ENCODE results near the gene SLC16A8. TPM values are rescaled to one million over a fixed set of nuclear protein-coding genes. Genes with fewer than 3 reads are reported as not detected.

The SLC16A8 gene
- total RNA-seq, 2 donors from 2014 or later = not detected

DNA sequence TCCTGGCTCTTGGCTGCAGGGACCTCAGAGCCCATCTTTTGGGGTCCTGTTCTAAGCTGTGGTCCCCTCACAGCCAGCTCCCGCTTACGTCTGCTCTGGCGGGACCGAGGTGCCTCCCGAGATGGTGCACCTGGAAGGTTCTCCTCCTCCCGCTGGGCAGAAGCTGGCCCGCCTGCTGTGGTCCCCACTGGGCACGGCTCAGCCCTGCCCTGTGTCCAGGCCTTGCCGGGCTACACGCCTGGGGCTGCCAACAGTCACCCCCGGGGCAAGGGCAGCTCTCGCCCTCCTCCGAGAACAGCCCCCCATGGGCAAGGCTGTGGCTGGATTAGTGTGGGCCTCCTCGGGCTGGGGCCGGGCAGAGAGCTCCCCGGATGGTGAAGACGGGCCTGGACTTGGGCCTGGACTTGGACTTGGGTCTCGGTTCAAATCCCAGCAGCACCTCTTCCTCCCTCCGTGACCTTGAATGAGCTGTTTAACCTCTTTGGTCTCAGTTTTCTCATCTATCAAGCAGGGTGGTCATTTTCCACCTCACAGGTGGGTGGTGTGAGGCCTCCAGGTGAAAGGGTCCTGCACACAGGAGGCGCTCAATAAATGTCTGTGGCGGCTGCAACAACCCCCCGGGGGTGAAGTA is 25.5 kb upstream of the SLC16A8 start:
- H3K9me3 ChIP-seq (ENCODE audit: control insufficient read depth, low read length, poor library complexity, severe bottlenecking) = no peaks in the 10 kb centered on the region
- ATAC-seq (no peak), DNase-seq (no peak)
- Mint-ChIP-seq H3K27ac (peak overlapping the region; percentile 54), H3K27me3 (no peaks in the 10 kb centered on the region), H3K4me3 (peak overlapping the region; percentile 66), H3K4me1 (peaks cover 13% of the 10 kb centered on the region), H3K36me3 (ENCODE audit: low read depth) (peaks cover 4% of the 10 kb centered on the region)

DNA sequence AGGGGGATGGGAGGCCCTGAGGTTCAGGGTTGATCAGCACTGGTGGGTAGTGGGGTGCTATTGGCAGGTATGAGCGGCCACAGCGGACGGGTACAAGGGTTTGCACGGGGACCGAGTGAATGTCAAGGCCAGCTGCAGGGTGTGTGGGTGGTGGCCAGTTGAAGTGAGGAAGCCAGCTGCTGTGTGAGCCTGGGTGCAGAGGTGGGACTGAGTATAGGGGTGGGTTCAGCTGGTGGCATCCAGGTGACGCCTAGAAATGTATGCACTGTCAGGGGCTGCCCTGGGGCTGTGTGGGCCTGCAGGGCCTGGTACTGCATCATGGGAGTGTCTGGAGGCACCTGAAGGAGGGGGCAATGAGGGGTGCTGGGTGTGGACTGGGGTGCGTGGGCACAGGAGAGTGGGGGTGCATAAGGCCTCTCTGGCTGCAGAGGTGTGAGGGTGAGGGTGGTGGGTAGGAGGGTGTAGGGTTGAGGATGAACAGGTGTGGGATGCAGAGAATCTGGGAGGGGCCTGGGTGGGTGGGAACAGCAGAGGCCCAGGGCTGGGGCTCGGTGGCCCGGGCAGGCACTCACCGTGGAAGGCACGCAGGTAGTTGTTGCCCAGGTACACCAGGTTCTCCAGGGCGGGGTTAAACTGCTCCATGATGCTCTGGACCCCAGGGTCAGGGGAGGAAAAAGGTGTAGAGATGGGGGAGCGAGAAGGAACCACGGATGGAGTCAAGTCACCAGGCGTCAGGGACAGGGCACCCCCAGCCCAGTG is 24.8 kb upstream of the SLC16A8 start:
- ATAC-seq (peak; percentile 20), DNase-seq (no peak)
- peak overlapping the region; percentile 73 for H3K4me3 Mint-ChIP-seq
- H3K27me3 Mint-ChIP-seq = no peaks in the 10 kb centered on the region
- peaks cover 2% of the 10 kb centered on the region for H3K36me3 Mint-ChIP-seq (ENCODE audit: low read depth)
- peaks cover 14% of the 10 kb centered on the region for H3K4me1 Mint-ChIP-seq
- H3K27ac Mint-ChIP-seq = no peak overlapping the region
- H3K9me3 ChIP-seq (ENCODE audit: control insufficient read depth, low read length, poor library complexity, severe bottlenecking) = no peaks in the 10 kb centered on the region

DNA sequence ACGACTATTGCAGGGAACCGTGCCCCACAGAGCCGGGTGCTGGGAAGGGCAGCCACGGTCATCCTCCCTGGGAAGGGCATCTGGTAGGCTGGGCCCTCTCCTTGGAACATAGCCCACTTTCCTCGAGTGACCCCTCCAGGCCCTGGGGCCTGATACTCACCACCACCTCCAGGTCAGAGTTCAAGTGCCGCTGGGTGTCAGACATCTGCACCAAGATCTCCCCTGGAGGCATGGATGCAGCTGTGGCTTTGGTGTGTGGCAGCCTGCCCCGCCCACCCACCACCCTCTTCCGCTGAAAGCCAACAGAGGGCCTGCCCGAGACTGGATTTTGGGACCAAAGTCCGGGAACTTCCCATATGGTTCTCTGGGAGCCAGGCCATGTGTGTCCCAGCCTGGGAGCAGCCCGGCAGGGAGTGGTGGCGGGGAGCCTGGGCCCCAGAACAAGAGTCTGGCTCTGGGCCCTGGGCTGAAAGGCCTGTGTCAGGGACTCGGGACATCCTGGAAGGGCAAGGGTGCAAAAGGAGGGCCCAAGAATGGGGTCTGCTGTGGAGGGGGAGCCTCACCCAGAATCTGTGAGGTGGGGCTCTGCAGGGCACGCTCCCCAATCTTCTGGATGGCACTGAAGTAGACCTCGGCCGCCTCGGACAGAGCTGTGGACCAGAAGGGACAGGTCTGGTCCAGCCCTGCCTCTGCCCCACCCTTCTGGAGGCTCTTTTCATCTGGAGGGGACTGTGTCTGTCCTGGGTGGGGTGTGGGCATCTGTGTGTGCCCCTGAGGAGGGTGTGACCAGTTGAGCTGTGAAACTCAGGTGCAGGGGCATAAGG is 23.9 kb upstream of the SLC16A8 start:
- Mint-ChIP-seq H3K27me3 (no peaks in the 10 kb centered on the region), H3K4me1 (peaks cover 14% of the 10 kb centered on the region), H3K36me3 (ENCODE audit: low read depth) (peaks cover 2% of the 10 kb centered on the region), H3K4me3 (peak overlapping the region; percentile 73), H3K27ac (peak overlapping the region; percentile 43)
- ATAC-seq (no peak), DNase-seq (no peak)
- H3K9me3 ChIP-seq (ENCODE audit: control insufficient read depth, low read length, poor library complexity, severe bottlenecking) = no peaks in the 10 kb centered on the region

DNA sequence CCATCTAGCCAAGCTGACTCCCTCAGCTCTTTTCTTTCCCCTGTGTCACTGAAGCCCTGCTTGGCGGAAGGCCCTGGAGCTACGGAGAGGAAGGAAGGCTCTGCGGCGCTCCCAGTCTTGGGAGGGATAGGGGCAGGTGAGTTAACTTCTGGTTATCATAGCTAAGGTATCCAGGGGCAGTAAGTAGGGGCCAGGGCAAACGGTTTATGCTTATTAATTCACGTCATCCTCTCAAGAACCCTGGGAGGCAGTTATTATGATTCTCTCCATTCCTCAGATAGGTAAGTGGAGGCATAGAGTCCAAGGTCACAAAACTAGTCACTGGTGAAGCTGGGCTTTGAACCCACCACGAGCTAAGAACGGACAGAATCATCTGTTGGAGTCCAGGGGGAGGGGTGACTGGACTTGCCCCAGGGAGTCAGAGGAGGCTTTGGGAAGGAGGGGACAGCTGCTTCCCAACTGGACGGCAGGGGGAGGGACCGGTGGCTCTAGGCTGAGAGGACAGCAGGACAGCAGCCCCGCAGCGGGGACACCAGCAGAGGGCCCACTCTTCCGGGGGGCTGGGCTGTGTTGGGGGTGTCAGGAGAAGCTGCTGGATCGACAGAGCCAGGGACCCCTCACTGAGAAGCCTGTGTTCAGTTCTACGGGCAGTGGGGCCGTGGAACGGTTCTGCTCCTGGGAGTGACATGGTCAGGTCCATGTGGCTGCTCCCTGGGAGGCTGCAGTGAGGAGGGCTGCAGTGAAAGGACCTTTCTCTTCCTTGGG is 23.0 kb upstream of the SLC16A8 start:
- Mint-ChIP-seq H3K4me1 (peaks cover 15% of the 10 kb centered on the region), H3K36me3 (ENCODE audit: low read depth) (no peaks in the 10 kb centered on the region), H3K4me3 (no peak overlapping the region), H3K27me3 (no peaks in the 10 kb centered on the region), H3K27ac (no peak overlapping the region)
- ATAC-seq (no peak), DNase-seq (no peak)
- no peaks in the 10 kb centered on the region for H3K9me3 ChIP-seq (ENCODE audit: control insufficient read depth, low read length, poor library complexity, severe bottlenecking)

DNA sequence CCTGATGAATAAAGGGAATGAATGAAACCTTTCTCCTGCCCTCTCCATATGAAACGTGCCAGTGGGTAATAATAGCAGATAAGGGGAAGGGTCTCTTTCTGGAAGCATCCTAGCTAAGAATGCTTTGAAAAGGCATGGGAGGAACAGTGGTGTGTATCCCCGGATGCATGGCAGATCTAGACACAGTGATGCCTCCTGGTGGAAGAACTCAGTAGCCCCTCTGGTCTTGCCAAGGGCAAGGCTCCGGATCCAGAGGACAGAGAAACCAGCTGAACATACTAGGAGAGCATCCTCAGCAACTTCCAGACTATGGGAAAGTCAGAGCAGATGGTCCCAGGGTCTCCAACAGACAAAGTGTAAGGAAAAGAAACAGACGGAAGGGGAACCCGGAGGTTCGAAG is 20.1 kb upstream of the SLC16A8 start:
- Mint-ChIP-seq H3K27me3 (no peaks in the 10 kb centered on the region), H3K4me1 (peaks cover 20% of the 10 kb centered on the region), H3K36me3 (ENCODE audit: low read depth) (no peaks in the 10 kb centered on the region), H3K4me3 (no peak overlapping the region), H3K27ac (no peak overlapping the region)
- DNase-seq (no peak), ATAC-seq (no peak)
- no peaks in the 10 kb centered on the region for H3K9me3 ChIP-seq (ENCODE audit: control insufficient read depth, low read length, poor library complexity, severe bottlenecking)

DNA sequence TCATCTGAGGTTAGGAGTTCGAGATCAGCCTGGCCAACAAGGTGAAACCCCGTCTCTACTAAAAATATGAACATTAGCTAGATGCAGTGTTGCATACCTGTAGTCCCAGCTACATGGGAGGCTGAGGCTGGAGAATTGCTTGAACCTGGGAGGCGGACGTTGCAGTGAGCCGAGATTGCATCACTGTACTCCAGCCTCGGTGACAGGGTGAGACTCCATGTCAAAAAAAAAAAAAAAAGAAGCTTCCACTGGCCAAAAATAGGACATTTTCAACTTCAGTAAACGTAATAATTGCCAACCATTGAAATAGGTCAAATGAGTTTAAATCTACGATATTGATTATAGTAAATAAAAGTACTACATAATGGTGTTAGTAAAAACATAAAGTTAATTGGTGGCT is 19.7 kb upstream of the SLC16A8 start:
- DNase-seq = no peak
- no peaks in the 10 kb centered on the region for H3K27me3 Mint-ChIP-seq
- no peaks in the 10 kb centered on the region for H3K9me3 ChIP-seq (ENCODE audit: control insufficient read depth, low read length, poor library complexity, severe bottlenecking)
- no peaks in the 10 kb centered on the region for H3K36me3 Mint-ChIP-seq (ENCODE audit: low read depth)
- no peak overlapping the region for H3K4me3 Mint-ChIP-seq
- no peak for ATAC-seq
- no peak overlapping the region for H3K27ac Mint-ChIP-seq
- peaks cover 19% of the 10 kb centered on the region for H3K4me1 Mint-ChIP-seq

DNA sequence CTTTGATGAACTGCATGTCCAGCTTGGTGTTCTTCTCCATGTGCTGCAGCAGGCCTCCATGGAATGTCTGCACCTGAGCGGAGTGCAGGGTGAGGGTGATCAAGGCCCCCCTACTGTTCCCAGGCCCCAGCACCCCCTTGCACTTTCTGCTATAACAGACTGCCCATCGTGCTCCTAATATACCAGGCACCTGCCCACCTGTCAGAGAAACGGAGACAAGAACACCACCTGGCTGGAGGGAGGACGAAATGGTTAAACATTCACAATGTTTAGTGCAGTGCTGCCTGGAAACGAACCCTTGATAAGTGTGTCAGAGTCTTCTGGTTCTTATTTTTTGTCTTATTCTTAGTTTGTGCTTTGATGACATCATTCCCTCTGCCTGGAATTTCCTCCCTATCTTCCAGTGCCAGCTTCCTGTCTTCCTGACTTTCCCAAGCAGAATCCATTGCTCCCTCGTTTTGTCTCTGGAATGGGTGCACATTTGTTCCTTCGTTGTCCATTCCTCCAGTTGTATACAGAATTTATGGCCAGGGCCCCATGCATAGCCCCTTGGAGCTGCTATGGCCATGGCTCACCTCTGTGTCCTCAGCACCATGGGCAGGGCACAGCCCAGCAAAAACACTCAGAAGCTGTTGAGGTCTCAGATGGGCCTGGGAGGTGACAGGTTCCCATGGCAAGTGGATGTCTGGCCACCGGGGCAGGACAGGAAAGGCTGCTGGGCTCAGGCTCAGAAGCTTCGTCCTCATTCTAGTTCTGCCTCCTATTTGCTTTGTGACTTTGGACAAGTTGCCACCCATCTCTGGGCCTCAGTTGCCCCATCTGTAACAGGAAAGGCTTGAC is 14.6 kb upstream of the SLC16A8 start:
- peaks cover 8% of the 10 kb centered on the region for H3K4me1 Mint-ChIP-seq
- ATAC-seq (no peak), DNase-seq (no peak)
- peaks cover 6% of the 10 kb centered on the region for H3K36me3 Mint-ChIP-seq (ENCODE audit: low read depth)
- H3K4me3 Mint-ChIP-seq = no peak overlapping the region
- H3K27me3 Mint-ChIP-seq = no peaks in the 10 kb centered on the region
- no peaks in the 10 kb centered on the region for H3K9me3 ChIP-seq (ENCODE audit: control insufficient read depth, low read length, poor library complexity, severe bottlenecking)
- no peak overlapping the region for H3K27ac Mint-ChIP-seq

DNA sequence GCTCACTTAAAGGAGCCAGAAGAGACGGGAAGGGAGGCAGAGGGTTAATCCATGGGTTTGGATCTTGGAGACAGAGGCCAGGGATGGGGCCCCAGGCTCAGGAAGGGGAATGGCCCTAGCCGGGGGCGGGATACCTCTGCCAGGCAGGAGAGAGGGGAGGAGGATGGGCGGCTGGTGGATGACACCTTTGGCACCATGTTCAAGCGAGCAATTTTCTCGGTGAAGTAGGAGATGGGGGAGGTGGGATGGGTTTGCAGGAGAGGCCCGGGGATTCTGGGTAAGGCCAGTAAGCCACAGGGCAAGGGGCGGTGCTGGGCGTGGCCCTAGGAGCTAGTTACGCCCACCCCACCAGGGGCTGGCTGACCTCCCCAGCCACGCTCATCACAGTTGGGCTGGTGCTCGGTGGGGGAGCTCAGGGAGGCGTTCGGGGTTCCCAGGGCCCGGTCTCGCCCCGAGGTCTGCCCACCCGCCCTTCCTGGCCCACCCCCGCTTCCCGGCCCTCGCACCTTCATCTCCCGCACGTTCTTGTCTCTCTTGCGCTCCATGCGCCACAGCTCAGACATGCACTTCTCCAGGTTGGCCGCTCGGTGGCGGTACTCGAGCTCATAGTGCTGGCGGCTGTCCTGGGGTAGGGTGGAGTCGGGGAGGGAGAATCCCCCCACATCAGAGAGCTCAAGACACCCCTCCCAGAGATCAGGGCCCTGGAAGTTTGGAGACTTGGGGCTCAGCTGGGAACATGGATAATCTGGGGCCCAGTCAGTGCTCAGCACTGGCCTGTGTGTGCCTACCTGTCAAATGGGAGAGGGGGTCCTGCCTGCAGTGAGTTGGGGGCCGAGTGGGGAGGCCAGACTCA is 13.8 kb upstream of the SLC16A8 start:
- no peak for ATAC-seq
- no peak for DNase-seq
- Mint-ChIP-seq H3K4me1 (peaks cover 8% of the 10 kb centered on the region), H3K36me3 (ENCODE audit: low read depth) (peaks cover 6% of the 10 kb centered on the region), H3K4me3 (no peak overlapping the region), H3K27ac (no peak overlapping the region), H3K27me3 (no peaks in the 10 kb centered on the region)
- H3K9me3 ChIP-seq (ENCODE audit: control insufficient read depth, low read length, poor library complexity, severe bottlenecking) = no peaks in the 10 kb centered on the region

DNA sequence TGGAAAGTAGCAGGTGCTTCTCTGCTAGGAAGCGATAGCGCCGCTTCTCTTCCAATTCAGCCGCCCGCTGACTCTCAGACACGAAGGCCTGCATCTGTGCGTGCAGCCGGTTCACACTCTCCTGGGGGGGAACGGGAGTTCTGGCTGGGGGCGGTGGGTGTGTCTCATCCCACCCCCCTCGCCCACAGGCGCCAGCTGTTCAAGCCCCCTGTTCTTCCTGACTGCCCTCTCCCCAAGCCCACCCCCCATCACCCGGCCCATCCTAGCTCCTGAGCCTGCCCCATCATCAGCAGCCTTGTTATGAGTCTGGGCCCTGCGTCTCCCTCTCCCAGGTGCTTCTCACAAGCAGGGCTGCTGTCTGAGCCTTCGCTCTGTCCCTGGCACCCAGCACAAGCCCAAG is 13.1 kb upstream of the SLC16A8 start:
- no peaks in the 10 kb centered on the region for H3K9me3 ChIP-seq (ENCODE audit: control insufficient read depth, low read length, poor library complexity, severe bottlenecking)
- Mint-ChIP-seq H3K4me3 (no peak overlapping the region), H3K36me3 (ENCODE audit: low read depth) (peaks cover 6% of the 10 kb centered on the region), H3K27me3 (no peaks in the 10 kb centered on the region), H3K4me1 (peaks cover 6% of the 10 kb centered on the region), H3K27ac (no peak overlapping the region)
- no peak for ATAC-seq
- DNase-seq = no peak

DNA sequence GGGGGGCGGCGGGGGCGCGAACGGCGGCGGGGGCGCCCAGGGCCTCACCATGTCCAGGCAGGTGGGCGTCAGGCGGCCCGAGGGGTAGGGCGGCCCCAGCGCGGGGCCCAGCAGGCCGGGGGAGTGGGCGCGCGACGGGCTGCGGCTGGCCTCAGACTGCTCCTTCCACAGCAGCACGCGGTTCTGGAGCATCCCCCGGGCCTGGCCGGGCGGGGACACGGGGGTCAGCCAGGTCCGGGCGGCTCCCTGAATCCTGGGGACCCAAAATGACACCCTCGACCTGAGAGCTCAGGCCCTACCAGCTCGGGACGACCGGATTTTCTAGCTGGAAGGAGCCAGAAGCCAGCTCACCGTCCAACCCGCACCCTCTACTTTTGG is 5.5 kb upstream of the SLC16A8 start:
- Mint-ChIP-seq H3K36me3 (ENCODE audit: low read depth) (peaks cover 2% of the 10 kb centered on the region), H3K27me3 (peaks cover 5% of the 10 kb centered on the region), H3K4me1 (peaks cover 6% of the 10 kb centered on the region), H3K4me3 (peak overlapping the region; percentile 12), H3K27ac (peak overlapping the region; percentile 21)
- ATAC-seq (no peak), DNase-seq (no peak)
- H3K9me3 ChIP-seq (ENCODE audit: control insufficient read depth, low read length, poor library complexity, severe bottlenecking) = no peaks in the 10 kb centered on the region

DNA sequence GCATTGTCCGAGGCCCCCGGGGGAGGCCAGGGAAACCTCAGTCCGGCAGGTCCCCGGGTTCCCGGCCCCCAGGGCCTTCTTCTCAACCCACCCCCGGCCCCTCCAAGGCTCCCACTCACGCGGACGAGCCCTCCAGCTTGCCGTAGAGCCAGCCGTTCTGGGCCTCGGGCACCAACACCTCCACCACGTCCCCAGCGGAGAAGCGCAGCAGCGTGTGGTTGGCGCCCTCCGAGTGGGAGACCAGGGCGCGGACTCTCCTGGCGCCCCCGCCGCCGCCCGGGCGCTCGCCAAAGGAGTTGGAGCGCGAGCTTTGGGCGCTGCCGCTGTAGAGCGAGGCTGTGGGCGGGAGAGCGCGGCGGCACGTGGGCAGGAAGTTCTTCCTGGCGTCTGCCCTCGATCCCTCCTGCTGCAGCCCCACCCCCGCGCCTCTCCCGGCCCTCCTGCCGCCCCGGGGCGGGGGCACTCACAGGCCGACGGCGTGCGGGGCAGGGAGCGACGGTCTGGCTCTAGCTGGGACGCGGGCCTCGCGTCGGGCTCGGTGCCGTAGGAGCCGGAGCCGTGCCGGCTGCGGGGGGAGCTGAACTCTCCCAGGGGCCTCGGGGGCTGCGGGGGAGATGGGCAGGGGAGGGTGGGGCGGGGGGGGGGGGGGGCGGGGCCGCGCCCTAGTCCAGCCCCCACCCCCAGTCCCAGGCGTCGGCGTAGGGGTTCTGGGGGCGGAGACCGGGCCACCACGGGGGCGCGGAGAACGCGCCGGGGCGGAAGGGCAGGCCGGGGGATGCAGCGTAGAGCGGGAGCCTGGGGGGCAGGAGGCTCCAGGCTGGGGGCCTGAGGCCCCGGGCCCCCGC is 4.9 kb upstream of the SLC16A8 start:
- no peak overlapping the region for H3K4me3 Mint-ChIP-seq
- no peak overlapping the region for H3K27ac Mint-ChIP-seq
- no peaks in the 10 kb centered on the region for H3K9me3 ChIP-seq (ENCODE audit: control insufficient read depth, low read length, poor library complexity, severe bottlenecking)
- no peak for ATAC-seq
- peaks cover 5% of the 10 kb centered on the region for H3K27me3 Mint-ChIP-seq
- H3K36me3 Mint-ChIP-seq (ENCODE audit: low read depth) = peaks cover 2% of the 10 kb centered on the region
- peaks cover 6% of the 10 kb centered on the region for H3K4me1 Mint-ChIP-seq
- DNase-seq = no peak
